Fibroblast of lung (primary cell): ENCODE results near the gene THSD7A.

Experiments
- CTCF ChIP-seq, 2 donors: IDR thresholded peaks in 1 of 2; conservative IDR thresholded peaks in 1 of 2; 1 replicate in 1 of 2; 2 replicates in 1 of 2; pipeline ENCODE4 v1.5.1; 2011 to 2012; ENCODE audit warnings: low read length in 2 of 2, control low read depth in 1 of 2, inconsistent platforms in 1 of 2, low read depth in 1 of 2, mild to moderate bottlenecking in 1 of 2
- EZH2 ChIP-seq: IDR thresholded peaks from 2 replicates; pipeline ENCODE4 v1.5.1; 2012; ENCODE audit warnings: low read length, control low read depth, mild to moderate bottlenecking; ENCODE audit errors: missing control alignments

- TF ChIP-seq CTCF (conservative IDR thresholded peaks at IDR 0.05 in 1 of 2, IDR thresholded peaks at IDR 0.05 in 1 of 2; ENCODE audit: low read depth in 1 of 2, low read length in 2 of 2) = no peak
- TF ChIP-seq EZH2 = no peak
Observed at GRCh38 chr7:11768263-11768662, 63.7 kb downstream of the THSD7A start.
